ENCODE measurements around the gene USP43.

The USP43 gene

DNA sequence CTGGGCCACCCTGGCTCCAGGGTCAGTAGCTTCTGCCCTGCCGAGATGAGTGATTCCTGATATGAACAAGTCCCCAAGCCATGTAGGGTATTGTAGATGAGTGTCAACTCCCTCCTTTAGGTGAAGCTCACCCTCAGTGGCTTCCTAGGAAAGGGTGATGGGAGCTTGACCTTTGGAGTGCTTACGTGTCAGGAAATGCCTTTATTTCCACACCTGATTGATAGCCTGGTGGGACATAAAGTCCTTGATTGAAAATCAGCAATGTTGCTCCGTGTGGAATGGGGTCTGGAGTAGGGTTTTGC, 58.4 kb downstream of the USP43 start:
- no peak for DNase-seq (ENCODE audit: low read depth, low spot score)

DNA sequence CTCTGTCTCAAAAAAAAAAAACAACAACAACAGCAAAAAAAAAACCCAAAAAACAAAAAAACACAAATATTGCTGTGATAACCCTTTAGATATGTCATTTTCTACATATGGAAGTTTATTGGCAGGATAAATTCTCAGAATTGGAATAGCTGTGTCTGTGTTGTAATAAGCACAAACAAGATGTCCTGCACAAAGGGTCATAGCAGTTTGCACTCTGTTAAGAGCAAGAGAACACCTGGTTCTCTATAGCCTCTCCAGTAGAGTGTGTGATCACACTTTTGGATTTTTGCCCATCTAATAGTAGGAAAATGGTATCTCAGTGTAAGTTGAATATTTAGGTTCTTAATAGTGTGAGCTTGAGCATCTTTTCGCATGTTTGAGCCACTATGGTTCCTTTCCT, 60.4 kb downstream of the USP43 start:
- DNase-seq (ENCODE audit: low read depth, low spot score) = no peak

- no peak for DNase-seq (ENCODE audit: low read depth, low spot score)
These were observed 62.6 kb downstream of the USP43 start for GRCh38 chr17:9707948-9708347.

- DNase-seq (ENCODE audit: low read depth, low spot score) = no peak
These were observed 69.5 kb downstream of the USP43 start for GRCh38 chr17:9714801-9715200.

- DNase-seq (ENCODE audit: low read depth, low spot score) = no peak
These were observed 70.2 kb downstream of the USP43 start for GRCh38 chr17:9715503-9716016.

DNA sequence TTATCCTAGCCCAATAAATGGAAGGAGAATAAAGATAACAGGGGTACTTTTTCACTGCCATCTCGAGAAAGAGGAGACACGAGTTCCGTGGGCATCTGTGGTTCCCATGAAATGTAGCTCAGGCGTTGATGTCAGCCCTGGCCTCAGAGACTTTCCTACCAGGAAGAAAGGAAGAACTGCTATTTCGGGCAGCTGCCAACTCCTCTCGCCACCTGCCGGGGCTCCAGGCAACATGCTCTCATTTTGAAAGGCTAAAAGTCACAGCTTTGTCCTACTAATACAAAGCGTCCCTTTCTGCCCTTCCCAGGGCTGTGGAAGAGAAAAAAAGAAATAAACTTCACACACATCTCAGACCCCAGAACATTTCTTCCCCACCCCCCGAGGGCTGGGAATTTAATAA, 80.3 kb downstream of the USP43 start:
- no peak for DNase-seq (ENCODE audit: low read depth, low spot score)

- DNase-seq (ENCODE audit: low read depth, low spot score) = no peak
These were observed 81.0 kb downstream of the USP43 start for GRCh38 chr17:9726291-9726690.

DNA sequence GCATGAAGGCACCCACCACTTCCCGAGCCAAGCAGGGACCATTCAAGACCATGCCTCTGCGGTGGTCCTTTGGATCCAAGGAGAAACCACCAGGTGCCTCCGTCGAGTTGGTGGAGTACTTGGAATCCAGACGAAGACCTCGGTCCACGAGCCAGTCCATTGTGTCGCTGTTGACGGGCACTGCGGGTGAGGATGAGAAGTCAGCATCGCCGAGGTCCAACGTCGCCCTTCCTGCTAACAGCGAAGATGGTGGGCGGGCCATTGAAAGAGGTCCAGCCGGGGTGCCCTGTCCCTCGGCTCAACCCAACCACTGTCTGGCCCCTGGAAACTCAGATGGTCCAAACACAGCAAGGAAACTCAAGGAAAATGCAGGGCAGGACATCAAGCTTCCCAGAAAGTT, 82.7 kb downstream of the USP43 start:
- DNase-seq (ENCODE audit: low read depth, low spot score) = no peak

DNA sequence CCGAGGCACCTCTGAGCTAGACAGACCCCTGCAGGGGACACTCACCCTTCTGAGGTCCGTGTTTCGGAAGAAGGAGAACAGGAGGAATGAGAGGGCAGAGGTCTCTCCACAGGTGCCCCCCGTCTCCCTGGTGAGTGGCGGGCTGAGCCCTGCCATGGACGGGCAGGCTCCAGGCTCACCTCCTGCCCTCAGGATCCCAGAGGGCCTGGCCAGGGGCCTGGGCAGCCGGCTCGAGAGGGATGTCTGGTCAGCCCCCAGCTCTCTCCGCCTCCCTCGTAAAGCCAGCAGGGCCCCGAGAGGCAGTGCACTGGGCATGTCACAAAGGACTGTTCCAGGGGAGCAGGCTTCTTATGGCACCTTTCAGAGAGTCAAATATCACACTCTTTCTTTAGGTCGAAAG, 83.2 kb downstream of the USP43 start:
- DNase-seq (ENCODE audit: low read depth, low spot score) = no peak

DNA sequence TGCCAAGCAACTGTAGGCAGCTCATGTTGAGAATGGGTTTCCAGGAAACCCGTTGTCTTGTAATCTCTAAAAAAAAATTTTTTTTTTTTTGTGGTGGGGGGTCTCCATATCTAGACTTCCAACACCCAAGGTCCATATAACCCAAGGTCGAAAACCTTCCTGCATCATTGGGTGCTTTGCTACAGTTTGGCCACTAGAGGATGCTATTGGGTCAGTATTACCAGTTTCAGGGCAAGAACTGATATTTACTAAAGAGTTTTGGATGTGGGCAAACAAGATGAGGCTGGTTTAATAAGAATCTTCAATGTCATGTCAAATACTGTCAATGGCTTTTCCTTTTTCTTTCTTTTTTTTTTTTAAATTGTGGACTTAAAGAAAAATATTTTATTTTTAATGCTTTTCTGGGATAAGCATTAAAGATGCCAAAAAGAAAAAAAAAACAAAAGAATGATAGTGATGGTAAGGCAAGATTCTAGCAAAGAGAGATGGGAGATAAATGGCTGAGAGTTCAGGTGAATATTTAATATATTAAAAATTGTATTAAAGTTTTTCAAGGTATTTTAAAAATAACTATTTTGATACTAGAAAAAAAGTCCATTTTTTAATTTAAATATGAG, 83.8 kb downstream of the USP43 start:
- DNase-seq (ENCODE audit: low read depth, low spot score) = no peak

DNA sequence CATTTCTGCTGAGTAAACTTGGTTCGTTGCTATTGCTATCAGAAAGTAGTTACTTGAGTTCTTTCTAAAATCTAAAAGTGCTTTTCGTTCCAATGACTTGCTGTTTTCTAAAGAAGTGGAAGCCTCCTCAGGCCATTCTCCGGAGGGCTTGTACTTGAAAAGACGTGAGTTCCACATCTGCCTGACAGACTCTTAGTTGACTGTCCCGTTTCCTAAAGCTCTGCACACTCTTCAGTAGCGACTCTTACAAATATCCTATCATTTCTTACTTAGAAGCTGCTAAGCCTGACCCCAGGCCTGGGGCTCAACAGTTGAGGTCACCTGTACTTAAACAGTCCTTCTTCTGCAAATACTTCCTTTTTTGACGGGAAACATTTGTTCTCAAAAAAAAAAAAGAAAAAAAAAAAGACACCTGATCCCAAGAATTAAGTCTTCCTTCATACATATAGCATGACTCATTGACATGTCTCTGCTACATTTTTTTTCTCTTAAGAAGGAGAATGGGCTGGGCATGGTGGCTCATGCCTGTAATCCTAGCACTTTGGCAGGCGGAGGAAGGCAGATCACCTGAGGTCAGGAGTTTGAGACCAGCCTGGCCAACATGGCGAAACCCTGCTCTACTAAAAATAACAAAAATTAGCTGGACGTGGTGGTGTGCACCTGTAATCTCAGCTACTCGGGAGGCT, 84.6 kb downstream of the USP43 start:
- DNase-seq (ENCODE audit: low read depth, low spot score) = no peak

DNA sequence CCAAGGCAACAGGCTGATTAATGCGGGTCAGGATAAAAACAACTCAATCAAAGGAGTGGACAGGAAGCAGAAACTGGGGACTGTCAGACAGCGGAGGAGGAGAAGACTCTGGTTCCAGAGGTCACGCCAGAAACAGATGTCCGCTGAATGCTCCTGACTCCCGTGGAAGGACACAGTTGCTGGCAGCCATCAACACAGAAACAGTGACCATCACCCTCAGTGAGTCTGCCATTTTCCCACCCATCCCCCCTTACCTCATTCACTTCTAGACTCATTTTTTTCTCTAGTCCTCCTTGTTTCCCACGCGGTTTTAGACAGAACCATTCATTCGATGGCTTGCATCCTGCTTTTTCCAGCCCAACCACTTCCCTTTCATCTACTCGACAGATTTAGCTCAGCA, 105.2 kb downstream of the USP43 start:
- no peak for DNase-seq (ENCODE audit: low read depth, low spot score)

DNA sequence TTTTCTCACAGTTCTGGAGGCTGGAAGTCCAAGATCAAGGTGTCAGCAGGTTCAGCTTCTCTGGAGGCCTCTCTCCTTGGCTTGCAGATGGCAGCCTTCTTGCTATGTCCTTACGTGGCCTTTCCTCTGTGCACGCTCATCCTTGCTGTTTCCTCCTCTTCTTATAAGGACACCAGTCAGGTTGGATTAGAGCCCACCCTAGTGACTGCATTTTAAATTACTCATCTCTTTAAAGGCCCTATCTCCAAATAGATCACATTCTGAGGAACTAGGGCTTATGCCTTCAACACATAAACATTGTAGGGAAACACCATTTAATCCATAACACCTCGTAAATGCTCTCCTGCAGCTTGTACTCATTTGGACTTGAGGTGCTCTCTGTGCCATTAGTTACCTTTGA, 109.8 kb downstream of the USP43 start:
- DNase-seq (ENCODE audit: low read depth, low spot score) = no peak

DNA sequence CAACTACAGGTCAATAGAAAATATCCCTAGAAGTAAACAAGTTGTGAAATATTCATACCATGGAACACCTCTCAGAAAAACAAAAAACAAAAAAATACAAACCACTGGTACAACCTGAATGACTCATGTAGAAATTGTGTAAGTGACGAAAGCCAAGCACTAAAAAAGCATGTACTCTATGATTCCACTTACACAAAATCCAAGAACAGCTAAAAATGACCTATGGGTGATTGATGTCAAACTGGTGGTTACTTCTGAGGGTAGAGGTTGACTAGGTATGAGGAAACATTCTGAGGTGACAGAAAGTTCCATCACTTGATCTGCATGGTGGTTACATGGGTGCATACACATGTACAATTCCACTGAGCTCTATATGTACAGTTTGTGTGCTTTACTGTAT, 114.9 kb downstream of the USP43 start:
- no peak for DNase-seq (ENCODE audit: low read depth, low spot score)

DNA sequence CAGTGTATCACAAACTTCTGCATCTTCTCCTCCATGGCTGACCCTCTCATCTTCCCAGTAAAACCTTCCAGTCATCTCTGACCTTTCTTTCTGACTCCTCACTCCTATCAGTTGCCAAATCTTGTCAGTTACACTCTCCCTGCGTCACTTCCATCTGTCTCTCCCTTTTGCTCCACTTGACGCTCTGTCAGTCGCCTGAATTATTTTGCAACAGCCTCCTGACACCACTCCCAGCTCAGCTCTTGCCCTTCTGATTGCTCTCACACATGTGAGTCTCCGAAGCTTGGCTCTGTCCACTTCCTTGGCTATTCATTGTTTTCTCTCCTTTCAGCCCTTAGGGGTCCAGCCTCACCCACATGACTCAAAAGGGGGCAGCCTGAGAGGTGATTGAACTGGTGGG, 118.3 kb downstream of the USP43 start:
- no peak for DNase-seq (ENCODE audit: low read depth, low spot score)

GRCh38 chr17:9765322-9765721, 120.0 kb downstream of the USP43 start:
- DNase-seq (ENCODE audit: low read depth, low spot score) = no peak

DNA sequence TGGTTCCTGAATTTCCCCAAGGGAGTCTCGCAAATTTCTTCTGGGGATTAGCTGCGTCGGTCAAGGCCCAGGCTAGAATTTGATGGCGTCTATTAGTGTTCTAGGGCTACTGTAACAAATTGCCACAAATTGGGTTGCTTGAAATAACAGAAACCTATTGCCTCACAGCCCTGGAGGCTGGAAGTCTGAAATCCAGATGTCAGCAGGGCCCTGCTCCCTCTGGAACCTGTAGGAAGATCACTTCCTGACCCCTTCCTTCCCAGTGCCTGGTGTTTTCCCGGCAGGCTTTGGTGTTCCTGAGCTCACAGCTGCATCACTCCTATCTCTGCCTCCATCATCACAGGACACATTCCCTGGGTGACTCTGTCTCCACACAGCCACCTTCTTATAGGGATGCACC, 121.7 kb downstream of the USP43 start:
- DNase-seq (ENCODE audit: low read depth, low spot score) = no peak

DNA sequence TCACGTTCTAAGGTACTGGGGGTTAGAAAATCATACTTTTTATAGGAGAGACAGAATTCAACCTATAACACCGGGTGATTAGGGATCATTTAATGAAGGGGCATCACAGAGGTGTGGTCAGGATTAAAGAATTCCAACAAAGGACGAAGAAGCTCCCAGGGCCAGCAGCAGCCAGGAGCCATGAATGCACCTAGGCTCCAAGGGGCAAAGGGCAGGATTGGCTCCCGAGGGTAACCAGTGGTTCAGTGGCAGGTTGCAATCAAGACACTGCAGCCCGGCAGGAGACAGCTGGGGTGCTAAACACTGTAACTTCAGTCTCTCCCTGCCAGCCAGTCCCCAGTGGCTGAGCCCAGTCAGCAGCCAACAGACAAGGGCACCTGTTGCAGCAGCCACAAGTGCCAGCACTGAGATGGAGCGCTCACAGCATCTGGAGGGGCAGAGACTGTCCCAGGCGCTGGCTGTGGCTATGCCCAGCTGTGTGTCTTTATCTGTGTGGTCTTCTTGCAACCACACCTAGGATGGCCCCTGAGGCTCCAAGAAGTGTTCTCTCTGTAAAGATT, 122.2 kb downstream of the USP43 start:
- no peak for DNase-seq (ENCODE audit: low read depth, low spot score)

- DNase-seq (ENCODE audit: low read depth, low spot score) = no peak
These were observed 123.1 kb downstream of the USP43 start for GRCh38 chr17:9768381-9768934.

DNA sequence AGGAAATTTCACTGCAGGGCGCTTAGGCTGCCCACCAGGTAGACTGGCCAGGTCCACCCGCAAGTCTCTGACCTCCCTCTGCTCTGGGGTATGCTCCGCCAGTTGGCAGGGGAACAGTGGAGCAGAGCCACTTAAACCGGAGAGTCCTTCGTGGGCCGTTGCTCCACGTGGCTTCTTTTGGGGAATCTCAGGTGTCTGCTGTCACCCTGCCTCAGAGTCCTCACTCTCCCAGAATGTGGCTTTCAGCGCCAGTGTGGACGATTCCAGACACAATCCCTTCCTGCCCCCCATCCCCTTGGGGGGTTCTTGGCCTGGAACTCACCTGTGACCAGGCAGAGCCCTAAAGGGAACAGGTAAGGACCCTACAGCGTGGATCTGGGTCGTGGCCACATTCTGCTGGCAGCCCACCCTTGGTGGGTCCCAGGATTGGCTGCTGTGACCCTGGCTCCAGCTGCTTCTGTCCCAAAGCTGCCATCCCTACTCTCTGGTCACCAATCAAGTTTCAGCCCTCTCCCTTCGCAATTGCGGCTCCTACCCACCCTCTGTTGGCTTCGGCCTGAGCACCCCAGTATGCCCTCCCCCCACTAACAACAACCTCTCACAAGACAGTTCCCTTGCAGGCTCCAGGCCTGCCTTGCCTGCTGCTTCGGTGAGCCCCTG, 123.8 kb downstream of the USP43 start:
- DNase-seq (ENCODE audit: low read depth, low spot score) = no peak

GRCh38 chr17:9771465-9771864, 126.1 kb downstream of the USP43 start:
- DNase-seq (ENCODE audit: low read depth, low spot score) = no peak

DNA sequence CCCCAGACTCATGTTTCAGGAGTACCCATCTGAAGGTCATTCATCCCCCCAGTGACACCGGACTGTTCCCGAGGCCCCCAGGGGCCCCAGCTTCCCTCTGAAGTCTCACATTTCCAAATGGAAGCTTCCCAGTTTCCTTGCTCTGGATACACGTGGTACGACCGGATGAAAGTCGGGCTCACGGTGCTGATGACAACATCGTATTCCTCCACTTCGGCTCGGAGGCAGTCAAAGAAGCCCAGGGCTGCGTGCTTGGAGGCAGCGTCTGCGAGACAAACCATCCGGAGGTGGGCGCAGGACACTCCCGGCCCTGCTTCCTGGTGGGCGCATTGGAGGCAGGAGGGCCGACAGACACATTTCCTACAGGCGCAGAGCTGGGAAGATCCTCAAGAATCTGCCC, 127.3 kb downstream of the USP43 start:
- no peak for DNase-seq (ENCODE audit: low read depth, low spot score)

GRCh38 chr17:9776911-9777310, 131.6 kb downstream of the USP43 start:
- no peak for DNase-seq (ENCODE audit: low read depth, low spot score)
